HG03442 (cell line): Measurements from ENCODE around the gene CCDC85C.
"Not testable (repeated sequence)": the region's sequence is repeated elsewhere in the genome, so short reads cannot be mapped to it uniquely, and the experiment has no call there.

Experiments
- ATAC-seq: cut with Tn5 transposase; IDR thresholded peaks from one replicate; pipeline ENCODE4 v1.9.1; 2021; ENCODE audit warnings: mild to moderate bottlenecking, moderate library complexity; ENCODE audit not compliant: unreplicated experiment

The CCDC85C gene

GRCh38 chr14:99603471-99604277 lies at the start of gene CCDC85C:
Gene CCDC85C, minus strand, starts transcription at chr14:99604207. Its CDS starts 248 bp downstream, at chr14:99603959.
- peak; percentile 8 for ATAC-seq

DNA sequence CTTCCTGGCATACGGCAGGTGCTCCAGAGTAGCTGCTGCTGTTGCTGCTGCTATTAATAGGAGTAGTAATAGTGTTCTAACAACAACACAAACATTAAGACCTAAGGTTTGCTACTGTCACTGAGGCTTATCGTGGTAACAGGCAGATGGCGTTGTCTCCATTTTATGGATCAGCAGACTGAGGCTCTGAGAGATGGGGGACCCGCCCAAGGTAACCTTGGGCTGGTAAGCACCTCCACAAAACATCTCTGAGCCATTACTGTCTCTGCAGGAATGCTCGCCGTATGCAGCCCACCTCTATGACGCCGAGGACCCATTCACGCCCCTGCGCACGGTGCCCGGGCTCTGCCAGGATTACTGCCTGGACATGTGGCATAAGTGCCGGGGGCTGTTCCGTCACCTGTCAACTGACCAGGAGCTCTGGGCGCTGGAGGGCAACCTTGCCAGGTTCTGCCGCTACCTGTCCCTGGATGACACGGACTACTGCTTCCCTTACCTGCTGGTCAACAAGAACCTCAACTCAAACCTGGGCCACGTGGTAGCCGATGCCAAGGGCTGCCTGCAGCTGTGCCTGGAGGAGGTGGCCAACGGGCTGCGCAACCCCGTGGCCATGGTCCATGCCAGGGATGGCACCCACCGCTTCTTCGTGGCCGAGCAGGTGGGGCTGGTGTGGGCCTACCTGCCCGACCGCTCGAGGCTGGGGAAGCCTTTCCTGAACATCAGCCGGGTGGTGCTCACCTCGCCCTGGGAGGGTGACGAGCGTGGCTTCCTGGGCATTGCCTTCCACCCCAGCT lies 48.1 kb upstream of the CCDC85C start:
- no peak for ATAC-seq

- ATAC-seq, result no peak
Measured at GRCh38 chr14:99650189-99650588, 46.2 kb upstream of the CCDC85C start.

GRCh38 chr14:99649643-99650042 lies 45.6 kb upstream of the CCDC85C start:
- no peak for ATAC-seq

DNA sequence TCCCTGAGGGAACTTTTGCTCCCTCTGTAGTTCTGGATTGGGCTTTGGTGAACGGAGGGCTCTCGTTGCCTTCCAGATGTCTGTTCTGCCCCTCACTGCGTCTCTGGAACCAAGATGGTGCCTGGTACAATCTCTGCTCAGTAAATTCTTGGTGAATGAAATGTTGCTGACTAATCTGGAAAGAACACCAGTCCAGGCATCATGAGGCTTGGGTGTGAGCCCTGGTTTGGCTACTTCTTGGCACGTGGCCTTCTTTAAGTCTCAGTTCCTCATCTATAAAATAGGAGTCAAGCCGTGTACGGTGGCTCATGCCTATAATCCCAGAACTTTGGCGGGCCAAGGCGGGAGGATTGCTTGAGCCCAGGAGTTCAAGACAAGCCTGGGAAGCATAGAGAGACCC lies 45.2 kb upstream of the CCDC85C start:
- no peak for ATAC-seq

GRCh38 chr14:99648027-99648784 lies 44.2 kb upstream of the CCDC85C start:
- ATAC-seq, result no peak

GRCh38 chr14:99647411-99647810 lies 43.4 kb upstream of the CCDC85C start:
- no peak for ATAC-seq

- ATAC-seq, result no peak
Measured at GRCh38 chr14:99645545-99646505, 41.8 kb upstream of the CCDC85C start.

- ATAC-seq, result no peak
Measured at GRCh38 chr14:99644723-99645544, 40.9 kb upstream of the CCDC85C start, which contains the start of gene HHIPL1. Gene HHIPL1, plus strand, starts transcription at chr14:99645129. Its CDS starts 79 bp downstream, at chr14:99645208.

DNA sequence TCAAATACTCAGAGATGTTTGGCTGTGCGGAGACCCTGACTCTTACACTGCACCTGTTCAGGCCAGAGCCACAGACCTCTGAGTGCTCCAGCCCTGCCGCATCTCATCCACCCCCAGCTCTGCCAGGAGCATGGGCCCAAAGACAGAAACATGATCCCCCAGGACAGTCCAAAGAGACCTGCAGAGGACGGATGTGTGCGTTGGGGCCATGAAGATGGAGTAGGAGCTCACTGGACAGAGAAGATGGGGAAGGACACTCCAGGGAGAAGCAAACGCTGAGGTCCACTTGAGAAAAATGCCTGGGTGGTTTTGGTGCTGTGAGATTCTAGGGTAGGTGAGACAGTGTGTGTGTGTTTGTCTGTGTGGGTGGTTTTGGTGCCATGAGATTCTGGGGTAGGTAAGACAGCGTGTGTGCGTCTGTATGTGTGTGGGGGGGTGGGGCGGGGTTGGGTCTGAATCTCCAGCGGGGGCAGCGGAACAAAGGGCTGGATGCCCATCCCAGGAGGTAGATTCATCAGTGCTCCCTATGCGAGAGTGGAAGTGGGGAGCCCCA lies 40.1 kb upstream of the CCDC85C start:
- ATAC-seq, result no peak

DNA sequence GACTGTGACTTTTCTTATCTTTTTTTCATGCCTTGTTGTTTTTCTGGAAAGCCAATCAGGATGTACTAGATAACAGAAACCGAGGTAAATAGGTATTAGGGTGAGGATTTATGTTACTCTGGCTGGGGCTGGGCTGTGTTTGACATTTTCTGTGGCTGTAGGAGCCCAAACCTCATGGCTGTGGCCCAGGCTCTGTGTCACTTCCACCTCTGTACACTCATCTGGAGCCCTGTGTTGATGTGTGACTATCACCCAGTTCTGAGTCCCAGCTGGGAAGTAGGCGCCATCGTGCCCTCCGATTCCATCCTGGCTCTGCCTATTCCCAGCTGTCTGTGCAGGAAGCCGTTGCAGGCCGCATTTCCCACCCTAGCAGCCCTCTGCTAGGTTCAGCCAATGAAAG lies 39.3 kb upstream of the CCDC85C start:
- ATAC-seq, result no peak

DNA sequence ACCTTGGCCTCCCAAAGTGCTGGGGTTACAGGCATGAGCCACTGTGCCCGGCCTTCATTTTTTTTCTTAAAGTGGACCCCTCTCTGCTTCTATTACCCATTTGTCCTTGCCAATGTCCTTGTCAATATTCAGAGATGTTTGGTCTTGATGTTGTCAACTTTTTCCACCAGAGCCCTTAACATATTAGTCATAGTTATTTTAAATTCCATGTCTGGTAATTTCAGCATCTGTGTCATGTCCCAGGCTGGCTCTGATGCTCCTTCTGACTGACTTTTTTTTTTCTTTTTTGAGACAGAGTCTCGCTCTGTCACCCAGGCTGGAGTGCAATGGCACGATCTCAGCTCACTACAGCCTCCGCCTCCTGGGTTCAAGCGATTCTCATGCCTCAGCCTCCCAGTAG lies 38.8 kb upstream of the CCDC85C start:
- not testable (repeated sequence) for ATAC-seq

DNA sequence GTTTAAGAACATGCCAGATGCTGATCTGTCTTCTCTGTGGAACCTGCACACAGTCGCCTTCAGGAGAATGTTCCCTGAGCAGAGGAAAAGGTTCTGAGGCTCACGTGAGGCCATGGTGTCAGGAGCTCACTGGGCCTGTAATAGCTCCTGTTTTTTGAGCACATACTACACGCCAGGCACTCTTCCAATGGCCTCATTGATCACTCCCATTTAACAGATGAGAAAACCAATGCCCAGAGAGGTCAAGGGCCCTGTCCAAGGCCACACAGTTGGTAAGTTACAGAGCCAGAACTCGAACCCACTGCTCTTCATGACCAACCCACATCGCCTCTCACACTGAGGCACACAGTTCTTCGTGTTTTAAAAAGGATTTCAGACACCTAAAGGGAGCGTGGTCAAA lies 33.6 kb upstream of the CCDC85C start:
- ATAC-seq, result no peak

DNA sequence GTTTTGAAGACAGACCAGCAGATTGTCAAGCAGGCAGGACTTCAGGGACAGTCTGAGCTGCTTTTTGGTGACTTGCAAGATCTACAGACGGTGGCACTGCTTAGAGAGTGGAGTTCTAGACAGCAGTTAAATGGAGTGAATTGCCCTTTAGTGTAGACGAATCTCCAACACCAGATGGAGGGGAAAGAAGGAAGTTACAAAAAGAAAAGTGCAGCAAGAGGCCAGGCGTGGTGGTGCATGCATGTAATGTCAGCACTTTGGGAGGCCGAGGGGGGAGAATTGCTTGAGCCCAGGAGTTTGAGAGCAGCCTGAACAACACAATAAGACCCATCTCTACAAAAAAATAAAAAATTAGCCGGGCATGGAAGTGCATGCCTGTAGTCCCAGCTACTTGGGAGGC lies 32.5 kb upstream of the CCDC85C start:
- ATAC-seq, result no peak

DNA sequence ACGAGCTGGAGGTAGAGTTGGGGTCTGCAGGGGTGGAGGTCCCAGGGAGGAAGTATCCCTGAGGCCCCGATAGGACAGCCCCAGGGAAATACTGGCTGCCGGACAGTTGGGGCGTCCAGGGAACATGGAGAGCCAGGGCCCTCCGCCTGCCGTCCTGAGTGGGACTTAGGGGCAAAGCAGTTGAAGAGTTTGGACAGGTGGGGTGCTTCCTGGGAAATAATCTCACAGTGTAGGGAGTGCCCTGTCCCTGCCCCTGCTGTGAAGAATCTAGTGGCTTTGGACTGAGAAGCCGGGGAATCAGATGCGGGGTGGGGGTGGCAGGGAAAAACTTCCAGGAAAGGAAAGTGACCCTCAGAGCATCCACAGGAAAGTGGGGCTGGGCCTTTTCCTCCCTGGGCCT lies 31.1 kb upstream of the CCDC85C start:
- ATAC-seq, result no peak

DNA sequence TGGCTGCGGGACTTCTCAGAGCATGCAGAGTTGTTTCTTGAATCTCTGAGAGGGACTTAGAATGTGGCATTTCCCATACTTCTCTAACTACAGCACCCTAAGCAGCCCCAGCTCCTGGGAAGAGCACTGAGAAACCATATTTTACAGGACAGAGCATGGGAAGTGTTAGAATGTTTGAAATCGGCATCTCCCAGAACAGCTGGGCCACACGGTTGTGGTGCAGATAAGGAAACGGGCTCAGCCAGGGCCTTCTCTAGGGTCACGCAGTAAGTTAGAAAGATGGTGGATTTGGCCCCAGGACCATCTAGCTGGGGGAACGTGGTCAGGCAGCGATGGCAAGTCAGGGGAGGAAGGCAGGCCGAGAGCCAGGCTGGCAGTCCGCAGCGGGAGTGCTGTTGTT lies 30.4 kb upstream of the CCDC85C start:
- ATAC-seq, result no peak

GRCh38 chr14:99633918-99634317 lies 29.9 kb upstream of the CCDC85C start:
- ATAC-seq, result no peak

DNA sequence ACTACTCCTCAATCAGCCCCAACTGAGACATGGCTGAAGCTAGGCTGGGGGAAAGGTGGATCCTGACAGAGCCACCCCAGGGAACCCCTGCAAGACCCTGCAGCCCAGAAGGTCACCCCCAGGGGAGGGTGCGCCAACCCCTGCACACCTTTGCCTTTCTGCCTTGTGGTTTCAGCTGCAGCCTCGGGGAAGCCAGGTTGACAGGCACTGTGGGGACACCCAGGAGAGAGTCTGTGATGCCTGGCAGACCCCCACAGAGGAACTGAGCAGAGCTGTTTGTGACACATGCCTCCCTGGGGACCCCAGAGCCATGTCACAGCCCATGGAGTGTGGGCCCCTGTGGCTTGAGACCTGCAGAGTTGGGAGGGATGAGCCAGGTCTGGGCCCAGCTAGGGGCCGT lies 29.1 kb upstream of the CCDC85C start:
- no peak for ATAC-seq

DNA sequence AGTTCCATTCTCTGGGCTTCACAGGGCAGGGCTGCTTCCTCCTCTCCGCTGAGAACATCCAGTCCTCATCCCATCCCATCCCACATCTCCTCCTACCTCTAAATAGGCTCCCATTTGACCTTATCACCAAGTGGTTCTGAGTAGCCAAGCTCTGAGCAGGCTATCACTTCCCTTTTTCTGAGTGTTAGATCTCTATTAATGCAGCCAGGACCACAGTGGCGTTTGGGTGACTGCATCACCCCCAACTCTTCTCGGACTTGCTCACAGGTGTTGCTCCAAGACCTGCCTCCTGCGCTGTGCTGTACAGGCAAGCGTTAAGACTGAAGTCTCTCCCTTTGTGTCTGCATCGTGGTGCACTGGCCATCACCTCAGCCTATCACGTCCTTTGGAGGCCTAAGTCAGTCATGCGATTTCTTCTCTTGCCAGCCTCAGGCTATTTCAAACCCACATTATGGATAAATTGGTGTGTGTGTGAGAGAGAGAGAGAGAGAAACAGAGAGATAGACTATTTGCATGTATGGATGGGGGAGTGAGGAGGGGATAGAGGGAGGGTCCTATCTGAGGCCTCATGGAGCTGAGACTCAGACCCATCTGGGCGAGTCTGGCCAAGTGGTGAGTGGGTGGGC lies 28.5 kb upstream of the CCDC85C start:
- ATAC-seq, result no peak
